ENCODE data around the gene ATP2B2.

ATP2B2 gene

GRCh38 chr3:10468613-10469354 is 36.6 kb downstream of the ATP2B2 start:
- DNase-seq, result no peak

- no peak for DNase-seq
Measured at GRCh38 chr3:10467904-10468612, 37.3 kb downstream of the ATP2B2 start.

- no peak for DNase-seq
Measured at GRCh38 chr3:10467204-10467603, 38.2 kb downstream of the ATP2B2 start.

GRCh38 chr3:10466186-10466585 is 39.2 kb downstream of the ATP2B2 start:
- no peak for DNase-seq

GRCh38 chr3:10465161-10465560 is 40.2 kb downstream of the ATP2B2 start:
- no peak for DNase-seq

- DNase-seq, result no peak
Measured at GRCh38 chr3:10463533-10464434, 41.6 kb downstream of the ATP2B2 start.

GRCh38 chr3:10462641-10463532 is 42.5 kb downstream of the ATP2B2 start:
- no peak for DNase-seq

GRCh38 chr3:10460951-10461545 is 44.3 kb downstream of the ATP2B2 start:
- no peak for DNase-seq

- DNase-seq, result peak; percentile 75
Measured at GRCh38 chr3:10459954-10460754, 45.2 kb downstream of the ATP2B2 start.

- DNase-seq, result no peak
Measured at GRCh38 chr3:10457560-10457959, 47.8 kb downstream of the ATP2B2 start.

GRCh38 chr3:10456981-10457380 is 48.4 kb downstream of the ATP2B2 start:
- DNase-seq, result no peak

GRCh38 chr3:10455545-10455914 is 49.9 kb downstream of the ATP2B2 start:
- no peak for DNase-seq

- no peak for DNase-seq
Measured at GRCh38 chr3:10454907-10455544, 50.4 kb downstream of the ATP2B2 start.

- DNase-seq, result no peak
Measured at GRCh38 chr3:10453431-10454163, 51.8 kb downstream of the ATP2B2 start.

- DNase-seq, result no peak
Measured at GRCh38 chr3:10450494-10451440, 54.6 kb downstream of the ATP2B2 start.

- no peak for DNase-seq
Measured at GRCh38 chr3:10449436-10449835, 56.0 kb downstream of the ATP2B2 start.

GRCh38 chr3:10448544-10448943 is 56.8 kb downstream of the ATP2B2 start:
- no peak for DNase-seq

GRCh38 chr3:10447527-10448260 is 57.7 kb downstream of the ATP2B2 start:
- DNase-seq, result no peak

All from activated effector memory CD4-positive, alpha-beta T cell treated with anti-CD3 and anti-CD28 coated beads, Interleukin-2, amount 50 U/mL, for 16 hours (primary cell).